Measurements from ENCODE around the gene B4GALT2.

Gene B4GALT2

DNA sequence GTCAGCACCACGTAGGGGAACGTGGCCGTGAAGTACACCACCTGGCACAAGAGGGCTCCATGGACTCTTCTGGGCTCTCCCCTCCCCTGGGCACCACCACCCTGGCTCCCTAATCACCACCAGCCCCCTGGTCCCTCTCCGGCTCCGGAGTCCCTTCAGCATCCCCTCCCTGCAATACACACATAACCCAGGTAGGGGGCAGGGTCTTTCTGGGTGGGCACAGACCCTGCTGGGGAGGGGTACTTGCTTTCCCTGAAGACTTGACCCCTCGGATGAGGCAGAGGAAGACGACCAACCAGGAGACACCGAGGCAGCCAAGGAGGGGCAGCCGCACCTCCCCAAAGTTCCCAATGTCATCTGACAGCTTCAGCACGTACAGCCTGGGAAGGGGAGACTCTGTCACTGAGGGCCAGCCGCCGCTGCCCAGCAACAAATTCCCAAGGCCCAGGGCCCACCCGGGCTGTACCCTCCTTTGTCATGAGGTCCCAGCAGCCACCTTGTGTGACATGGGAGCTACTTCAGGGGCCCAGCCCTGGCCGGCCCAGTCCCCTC lies 23.7 kb downstream of the B4GALT2 start:
- Histone ChIP-seq H3K27ac (no peak overlapping the region), H3K36me3 (no peaks in the 10 kb centered on the region), H3K9ac (no peak overlapping the region), H3K27me3 (no peaks in the 10 kb centered on the region), H3K4me2 (no peak overlapping the region), H4K20me1 (peaks cover 0 to 5% (median 0%) of the 10 kb centered on the region in 11 experiments; a peak in 3 of 22 replicates), H3K4me3 (no peak overlapping the region), H3K4me1 (peaks cover 0 to 20% (median 10%) of the 10 kb centered on the region in 10 experiments; a peak in 17 of 20 replicates), H3K9me3 (replicated peaks in 1 of 11) (no peaks in the 10 kb centered on the region)
- no peak for TF ChIP-seq Cebpa-rat (IDR thresholded peaks at IDR 0.05)

DNA sequence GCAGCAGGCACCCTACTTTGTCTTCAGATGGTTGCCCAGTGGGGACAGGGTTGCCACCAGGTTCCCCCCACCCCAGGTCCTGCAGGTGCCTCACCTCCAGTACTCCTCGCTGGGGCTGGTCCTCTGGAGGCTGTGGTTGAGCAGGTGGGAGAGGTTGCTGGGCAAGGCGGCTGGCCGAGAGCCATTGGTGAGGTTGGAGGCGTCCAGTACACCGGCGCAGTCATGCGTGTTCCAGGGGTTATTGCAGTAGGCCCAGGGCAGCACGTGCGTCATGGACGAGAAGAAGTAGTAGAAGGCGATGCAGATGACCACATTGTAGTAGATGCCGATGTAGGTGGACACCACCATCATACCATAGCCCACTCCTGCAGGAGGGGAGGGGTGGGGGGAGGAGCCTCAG lies 29.2 kb downstream of the B4GALT2 start:
- no peak overlapping the region for H3K4me3 ChIP-seq
- H3K9me3 ChIP-seq (replicated peaks in 1 of 11) = no peaks in the 10 kb centered on the region
- no peaks in the 10 kb centered on the region for H3K36me3 ChIP-seq
- no peak for TF ChIP-seq Cebpa-rat (IDR thresholded peaks at IDR 0.05)
- peaks cover 3 to 32% (median 23%) of the 10 kb centered on the region in 10 experiments; a peak in 15 of 20 replicates for H3K4me1 ChIP-seq
- no peaks in the 10 kb centered on the region for H3K27me3 ChIP-seq
- peaks cover 0 to 12% (median 0%) of the 10 kb centered on the region in 11 experiments; a peak in 2 of 22 replicates for H4K20me1 ChIP-seq
- no peak overlapping the region for H3K4me2 ChIP-seq
- no peak overlapping the region for H3K27ac ChIP-seq
- H3K9ac ChIP-seq = no peak overlapping the region

DNA sequence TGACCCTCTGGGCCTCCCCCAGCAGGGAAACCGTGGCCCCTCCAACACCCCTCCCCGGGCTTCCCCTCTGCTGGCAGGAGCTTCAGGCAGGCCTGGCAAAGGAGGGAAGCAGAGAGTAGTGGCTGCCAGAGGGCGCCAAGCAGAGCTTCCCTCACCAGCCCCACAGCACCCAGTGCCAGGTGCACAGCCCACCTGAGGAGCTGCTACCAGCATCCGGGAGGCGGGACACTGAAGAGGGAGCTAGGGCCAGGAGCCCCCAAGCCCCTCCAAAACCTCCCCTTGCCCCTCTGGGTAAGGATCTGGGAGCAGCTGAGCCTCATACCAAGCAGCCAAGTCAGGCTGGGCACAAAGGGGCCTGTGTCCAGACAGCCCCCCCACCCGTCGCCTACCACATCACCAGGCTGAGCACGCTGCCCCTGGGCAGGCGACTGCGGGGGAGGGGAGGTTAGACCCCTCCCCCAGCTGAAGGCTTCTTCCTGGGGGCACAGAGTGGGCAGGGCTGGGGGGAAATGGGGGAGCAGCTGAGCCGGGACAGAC lies 32.0 kb downstream of the B4GALT2 start:
- no peak overlapping the region for H3K4me3 ChIP-seq
- H3K9me3 ChIP-seq (replicated peaks in 1 of 11) = no peaks in the 10 kb centered on the region
- 0 out of 22 replicates have a peak overlapping the region, but pooled peaks of 1 of the 11 experiments have one; percentile 19 for H3K9ac ChIP-seq
- H3K4me2 ChIP-seq = peak overlapping the region in 8 of 11 experiments; percentile 37 to 63 (median 46); a peak in 12 of 22 replicates
- peaks cover 3 to 35% (median 30%) of the 10 kb centered on the region in 10 experiments; a peak in 16 of 20 replicates for H3K4me1 ChIP-seq
- peaks cover 0 to 20% (median 0%) of the 10 kb centered on the region in 11 experiments; a peak in 3 of 22 replicates for H4K20me1 ChIP-seq
- no peak overlapping the region; a peak in 1 of 22 replicates for H3K27ac ChIP-seq
- H3K27me3 ChIP-seq = no peaks in the 10 kb centered on the region
- no peaks in the 10 kb centered on the region for H3K36me3 ChIP-seq
- TF ChIP-seq Cebpa-rat (IDR thresholded peaks at IDR 0.05) = no peak

DNA sequence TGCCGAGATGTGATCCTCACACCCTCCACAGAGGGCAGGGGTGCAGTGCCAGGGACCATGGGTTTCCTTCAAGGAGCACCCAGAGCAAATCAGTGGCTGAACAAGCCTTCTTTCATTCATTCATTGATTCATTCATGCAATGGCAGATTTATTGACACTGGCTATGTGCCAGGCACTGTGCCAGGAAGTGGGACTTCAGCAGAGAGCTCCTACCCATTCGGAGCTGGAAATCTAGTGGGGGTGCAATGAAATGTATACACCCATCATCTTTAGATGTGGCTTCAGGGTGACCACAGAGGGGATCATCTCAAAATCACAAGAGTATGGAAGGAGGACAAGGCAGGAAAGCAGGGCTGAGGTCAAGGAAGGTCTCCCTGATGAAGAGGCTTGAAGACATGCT lies 33.4 kb downstream of the B4GALT2 start:
- Histone ChIP-seq H3K36me3 (no peaks in the 10 kb centered on the region), H3K27ac (no peak overlapping the region), H3K4me1 (peaks cover 3 to 35% (median 30%) of the 10 kb centered on the region in 10 experiments; a peak in 16 of 20 replicates), H3K4me3 (no peak overlapping the region), H3K9ac (no peak overlapping the region), H3K9me3 (replicated peaks in 1 of 11) (no peaks in the 10 kb centered on the region), H3K27me3 (no peaks in the 10 kb centered on the region), H4K20me1 (peaks cover 0 to 20% (median 0%) of the 10 kb centered on the region in 11 experiments; a peak in 3 of 22 replicates), H3K4me2 (peak overlapping the region in 9 of 11 experiments; percentile 21 to 63 (median 45); a peak in 16 of 22 replicates)
- no peak for TF ChIP-seq Cebpa-rat (IDR thresholded peaks at IDR 0.05)

DNA sequence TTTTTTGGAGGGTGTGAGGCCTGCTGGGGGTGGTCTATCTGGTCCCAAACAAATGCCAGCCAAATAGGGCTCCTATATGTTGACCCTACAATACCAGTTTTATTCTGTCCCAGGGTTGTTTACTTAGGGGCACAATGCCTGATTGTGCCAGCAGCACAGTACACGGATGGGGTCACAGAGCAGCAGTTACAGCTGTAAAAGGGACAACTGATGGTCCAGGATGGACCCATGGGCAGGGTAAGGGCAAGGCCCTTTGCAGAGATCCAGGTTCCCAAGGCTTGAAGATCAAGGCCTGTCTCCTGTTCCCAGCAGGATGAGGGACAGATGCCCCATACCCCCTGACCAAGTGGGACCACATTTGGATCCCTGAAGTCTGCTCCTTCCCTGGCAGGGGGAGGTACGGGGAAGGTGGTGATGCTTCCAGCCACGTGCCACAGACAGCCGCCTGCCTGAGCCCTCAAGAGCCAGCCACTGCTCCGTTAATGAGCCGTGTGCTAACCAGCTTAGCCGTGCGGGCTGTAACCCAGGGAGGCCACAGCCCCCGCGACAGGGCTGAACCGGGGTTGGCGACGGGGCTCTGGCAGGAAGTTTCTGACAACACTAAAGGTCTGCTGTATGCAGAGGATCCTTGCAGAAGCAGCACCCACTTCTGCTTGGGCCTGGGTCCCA lies 34.1 kb downstream of the B4GALT2 start:
- peaks cover 0 to 20% (median 0%) of the 10 kb centered on the region in 11 experiments; a peak in 3 of 22 replicates for H4K20me1 ChIP-seq

DNA sequence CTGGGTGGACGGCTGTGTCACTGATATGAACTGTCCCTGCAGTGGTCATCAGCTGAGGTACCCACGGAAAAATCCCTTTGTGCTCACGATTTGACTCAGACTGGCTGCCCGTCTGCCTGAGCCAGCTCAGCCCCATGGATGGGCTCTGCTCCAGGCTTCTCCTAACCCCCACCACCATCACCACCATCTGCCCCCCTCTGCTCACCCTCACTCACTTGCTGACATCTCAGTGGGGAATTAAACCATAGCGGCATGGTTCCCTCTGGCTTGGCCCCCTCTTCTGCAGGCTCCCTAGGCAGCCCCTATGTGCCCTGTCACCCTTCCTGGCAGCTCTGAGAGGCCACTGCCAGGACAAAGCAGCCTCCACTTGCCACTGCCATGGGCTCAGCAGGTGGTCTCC lies 34.9 kb downstream of the B4GALT2 start:
- peak overlapping the region in 6 of 11 experiments; percentile 5 to 63 (median 49); a peak in 2 of 22 replicates for H3K4me2 ChIP-seq
- peaks cover 3 to 35% (median 30%) of the 10 kb centered on the region in 10 experiments; a peak in 16 of 20 replicates for H3K4me1 ChIP-seq
- H3K27me3 ChIP-seq = no peaks in the 10 kb centered on the region
- TF ChIP-seq Cebpa-rat (IDR thresholded peaks at IDR 0.05) = no peak
- H3K27ac ChIP-seq = no peak overlapping the region
- no peak overlapping the region for H3K4me3 ChIP-seq
- H4K20me1 ChIP-seq = peaks cover 0 to 20% (median 0%) of the 10 kb centered on the region in 11 experiments; a peak in 3 of 22 replicates
- H3K9ac ChIP-seq = no peak overlapping the region
- no peaks in the 10 kb centered on the region for H3K36me3 ChIP-seq
- no peaks in the 10 kb centered on the region for H3K9me3 ChIP-seq (replicated peaks in 1 of 11)

More for the DNA sequence above, 34.1 kb downstream of the B4GALT2 start:
- H3K27ac ChIP-seq = no peak overlapping the region
- no peaks in the 10 kb centered on the region for H3K27me3 ChIP-seq
- peaks cover 3 to 35% (median 30%) of the 10 kb centered on the region in 10 experiments; a peak in 16 of 20 replicates for H3K4me1 ChIP-seq
- no peaks in the 10 kb centered on the region for H3K9me3 ChIP-seq (replicated peaks in 1 of 11)
- peak overlapping the region in 9 of 11 experiments; percentile 21 to 63 (median 45); a peak in 13 of 22 replicates for H3K4me2 ChIP-seq
- TF ChIP-seq Cebpa-rat (IDR thresholded peaks at IDR 0.05) = no peak
- 0 out of 22 replicates have a peak overlapping the region, but pooled peaks of 1 of the 11 experiments have one; percentile 2 for H3K9ac ChIP-seq
- H3K4me3 ChIP-seq = no peak overlapping the region
- H3K36me3 ChIP-seq = no peaks in the 10 kb centered on the region

DNA sequence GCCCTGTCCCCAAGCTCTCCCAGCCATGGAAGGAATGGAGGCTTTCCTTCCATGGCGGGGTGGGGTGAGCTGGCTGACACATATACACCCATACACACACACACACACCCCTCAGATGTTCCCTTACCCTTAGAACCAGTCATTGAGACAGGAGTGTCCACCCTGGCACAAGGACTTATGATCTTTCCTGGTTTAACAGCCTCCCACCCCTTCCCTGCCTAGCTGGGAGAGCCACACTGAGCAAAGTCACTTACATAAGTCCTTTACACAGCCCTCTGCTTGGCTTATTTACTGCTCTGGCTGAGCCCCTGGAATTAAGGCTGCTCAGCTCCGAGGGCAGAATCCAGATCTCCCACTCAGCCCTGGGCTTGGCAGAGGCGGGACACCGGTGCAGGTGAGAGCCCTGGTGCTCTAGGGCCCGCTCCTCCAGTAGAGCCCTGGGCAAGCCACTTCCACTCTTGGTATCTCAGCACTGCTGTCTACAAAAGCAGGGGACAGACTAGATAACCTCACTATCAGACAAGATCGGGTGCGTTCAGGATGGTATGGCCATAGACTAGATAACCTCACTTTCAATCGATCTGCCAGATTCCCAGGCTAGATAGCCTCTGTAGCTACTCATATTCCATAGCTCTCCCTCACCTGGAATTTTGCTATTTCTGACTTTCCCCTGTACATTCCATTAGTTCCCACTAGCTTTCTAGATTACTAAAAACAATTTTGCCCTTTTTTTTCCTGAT lies 35.5 kb downstream of the B4GALT2 start:
- Histone ChIP-seq H4K20me1 (peaks cover 0 to 20% (median 0%) of the 10 kb centered on the region in 11 experiments; a peak in 3 of 22 replicates), H3K27me3 (no peaks in the 10 kb centered on the region), H3K4me3 (no peak overlapping the region), H3K9ac (no peak overlapping the region; a peak in 1 of 22 replicates), H3K36me3 (no peaks in the 10 kb centered on the region), H3K27ac (no peak overlapping the region), H3K9me3 (replicated peaks in 1 of 11) (no peaks in the 10 kb centered on the region), H3K4me2 (0 out of 22 replicates have a peak overlapping the region, but pooled peaks of 2 of the 11 experiments have one; percentile 53 to 62), H3K4me1 (peaks cover 3 to 35% (median 30%) of the 10 kb centered on the region in 10 experiments; a peak in 16 of 20 replicates)
- no peak for TF ChIP-seq Cebpa-rat (IDR thresholded peaks at IDR 0.05)

DNA sequence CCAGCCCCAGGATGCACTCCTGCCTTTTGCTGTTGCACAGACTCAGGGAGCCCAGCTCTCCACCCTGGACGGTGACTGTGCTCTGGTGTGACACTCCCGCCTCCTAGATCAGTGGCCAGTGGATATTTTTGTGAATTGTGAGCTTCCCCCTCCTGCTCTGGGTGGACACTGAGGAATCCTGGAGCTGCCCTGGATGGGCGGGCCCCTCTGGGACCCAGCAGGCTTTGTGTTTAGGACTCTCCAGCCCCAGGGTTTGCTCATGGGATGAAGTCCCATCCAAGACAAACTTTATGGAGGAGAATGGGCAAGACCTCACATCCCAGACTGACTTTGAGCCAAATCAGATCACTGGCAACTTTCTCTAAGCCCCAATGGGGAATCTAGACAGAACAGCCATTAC lies 36.2 kb downstream of the B4GALT2 start:
- no peaks in the 10 kb centered on the region for H3K9me3 ChIP-seq (replicated peaks in 1 of 11)
- H3K4me1 ChIP-seq = peaks cover 3 to 35% (median 30%) of the 10 kb centered on the region in 10 experiments; a peak in 16 of 20 replicates
- H3K27me3 ChIP-seq = no peaks in the 10 kb centered on the region
- no peak overlapping the region for H3K4me2 ChIP-seq
- no peak overlapping the region for H3K27ac ChIP-seq
- H3K9ac ChIP-seq = no peak overlapping the region
- no peak for TF ChIP-seq Cebpa-rat (IDR thresholded peaks at IDR 0.05)
- H4K20me1 ChIP-seq = peaks cover 0 to 20% (median 0%) of the 10 kb centered on the region in 11 experiments; a peak in 3 of 22 replicates
- no peak overlapping the region for H3K4me3 ChIP-seq
- H3K36me3 ChIP-seq = no peaks in the 10 kb centered on the region
